HepG2 (cell line): ENCODE measurements around the gene KIF13A. TPM values are rescaled to one million over a fixed set of nuclear protein-coding genes. Genes with fewer than 3 reads are reported as not detected.
A peak's percentile ranks its signal among the peaks of the same experiment; 100 is the strongest.

Experiments used
- ADNP ChIP-seq: sonication (generic); formaldehyde crosslinking; IDR thresholded peaks from 2 replicates; pipeline ENCODE4 v1.4.0; 2020; ENCODE audit warnings: missing genetic modification reagents
- CCDC6 ChIP-seq: sonication (generic); formaldehyde crosslinking; IDR thresholded peaks from 2 replicates; pipeline ENCODE4 v1.8.1; 2022; ENCODE audit warnings: mild to moderate bottlenecking, missing genetic modification reagents, moderate library complexity
- GABPA ChIP-seq, 2 experiments: IDR thresholded peaks; 2 replicates each; pipeline ENCODE4 v1.6.1; 2011 to 2016; ENCODE audit warnings: low read depth in 2 of 2, low read length in 1 of 2, missing biosample characterization in 1 of 2, missing genetic modification characterization in 1 of 2
- IKZF4 ChIP-seq: sonication (generic); formaldehyde crosslinking; IDR thresholded peaks from 2 replicates; pipeline ENCODE4 v1.5.1; 2020; ENCODE audit warnings: borderline replicate concordance, mild to moderate bottlenecking, low read depth, missing genetic modification reagents; ENCODE audit errors: not compliant biosample characterization
- MIER3 ChIP-seq: IDR thresholded peaks from 2 replicates; pipeline ENCODE4 v1.6.1; 2016; ENCODE audit warnings: missing compliant biosample characterization, borderline replicate concordance
- SALL1 ChIP-seq: sonication (generic); formaldehyde crosslinking; IDR thresholded peaks from 2 replicates; pipeline ENCODE4 v1.8.0; 2022; ENCODE audit warnings: mild to moderate bottlenecking, missing genetic modification reagents
- SMARCC2 ChIP-seq: fragments of 450-650 bp; IDR thresholded peaks from 2 replicates; pipeline ENCODE4 v1.6.1; 2017; ENCODE audit warnings: antibody characterized with exemption, mild to moderate bottlenecking
- SOX6 ChIP-seq, 2 experiments: fragments of 450-650 bp in 1 of 2; sonication (generic) in 1 of 2; formaldehyde crosslinking in 1 of 2; IDR thresholded peaks; 2 replicates each; pipeline versions ENCODE4 v1.4.0 to v1.6.1; 2017 to 2020; ENCODE audit warnings: antibody characterized with exemption in 1 of 2, mild to moderate bottlenecking in 1 of 2, missing genetic modification reagents in 1 of 2
- SP140L ChIP-seq: sonication (generic); formaldehyde crosslinking; IDR thresholded peaks from 2 replicates; pipeline ENCODE4 v1.4.0; 2020; ENCODE audit warnings: missing genetic modification reagents, borderline replicate concordance
- SRSF4 ChIP-seq: fragments of 200-400 bp; formaldehyde crosslinking; IDR thresholded peaks from one replicate; pipeline ENCODE4 v1.6.1; 2018; ENCODE audit warnings: mild to moderate bottlenecking, low read depth, low read length, moderate library complexity; ENCODE audit not compliant: poor library complexity, severe bottlenecking
- TBP ChIP-seq: sonication (generic); formaldehyde crosslinking; IDR thresholded peaks from 2 replicates; pipeline ENCODE4 v1.5.0; 2020; ENCODE audit warnings: missing genetic modification reagents
- ZBTB3 ChIP-seq: sonication (generic); formaldehyde crosslinking; IDR thresholded peaks from 2 replicates; pipeline ENCODE4 v1.4.0; 2020; ENCODE audit warnings: low read depth, mild to moderate bottlenecking, moderate library complexity, missing genetic modification reagents, borderline replicate concordance
- ZNF205 ChIP-seq: IDR thresholded peaks from 2 replicates; pipeline ENCODE4 v1.6.1; 2018; ENCODE audit warnings: missing biosample characterization, missing genetic modification reagents
- ZNF550 ChIP-seq: sonication (generic); formaldehyde crosslinking; IDR thresholded peaks from 2 replicates; pipeline ENCODE4 v1.4.0; 2020; ENCODE audit warnings: mild to moderate bottlenecking, missing genetic modification reagents, borderline replicate concordance
- ZNF609 ChIP-seq: sonication (generic); formaldehyde crosslinking; IDR thresholded peaks from 2 replicates; pipeline ENCODE4 v1.4.0; 2020; ENCODE audit warnings: mild to moderate bottlenecking, missing genetic modification reagents, borderline replicate concordance
- ZNF616 ChIP-seq: sonication (generic); formaldehyde crosslinking; IDR thresholded peaks from 2 replicates; pipeline ENCODE4 v1.5.0; 2020; ENCODE audit warnings: low read depth, mild to moderate bottlenecking, missing genetic modification reagents
- ZNF749 ChIP-seq: sonication (generic); formaldehyde crosslinking; IDR thresholded peaks from 2 replicates; pipeline ENCODE4 v1.8.0; 2022; ENCODE audit warnings: mild to moderate bottlenecking, missing genetic modification reagents, moderate library complexity, borderline replicate concordance
- ZSCAN20 ChIP-seq: sonication (generic); formaldehyde crosslinking; IDR thresholded peaks from 2 replicates; pipeline ENCODE4 v1.4.0; 2020; ENCODE audit warnings: missing genetic modification reagents, mild to moderate bottlenecking, borderline replicate concordance
- ZSCAN30 ChIP-seq: sonication (generic); formaldehyde crosslinking; IDR thresholded peaks from 2 replicates; pipeline ENCODE4 v1.5.0; 2020; ENCODE audit warnings: mild to moderate bottlenecking, missing genetic modification reagents
- polyA plus RNA-seq, 8 experiments: library from polyadenylated mRNA; depleted of rRNA in 3 of 8; stranded (reverse) in 7 of 8; unstranded in 1 of 8; fragments of >200 nt; fragmentation: Illumina TruSeq in 4 of 8; extraction: Trizol in 4 of 8; gene quantifications; 2 replicates each; pipeline versions ENCODE4 v1.2.1 to v1.2.3, GENCODE V29; 2011 to 2016; ENCODE audit warnings: low read depth in 4 of 8, missing spikeins in 1 of 8, mixed read lengths in 1 of 8; ENCODE audit not compliant: insufficient read depth in 1 of 8
- total RNA-seq, 5 experiments: library from RNA; depleted of rRNA; stranded (reverse); fragments of >200 nt; fragmentation: Illumina TruSeq; extraction: Trizol; gene quantifications; 2 replicates each; pipeline ENCODE4 v1.2.3, GENCODE V29; 2016; ENCODE audit warnings: low read depth in 1 of 5
- TF ChIP-seq, protein P1 (sequence below): sonication (generic); formaldehyde crosslinking; IDR thresholded peaks from 2 replicates; pipeline ENCODE4 v1.5.0; 2020; ENCODE audit warnings: missing genetic modification reagents

Gene KIF13A
- total and polyA plus RNA-seq, 2 of the 13 experiments (the other 11 are each of a cell fraction or from before 2014, with no cell fraction given), result 21.1 to 37.2 TPM

DNA sequence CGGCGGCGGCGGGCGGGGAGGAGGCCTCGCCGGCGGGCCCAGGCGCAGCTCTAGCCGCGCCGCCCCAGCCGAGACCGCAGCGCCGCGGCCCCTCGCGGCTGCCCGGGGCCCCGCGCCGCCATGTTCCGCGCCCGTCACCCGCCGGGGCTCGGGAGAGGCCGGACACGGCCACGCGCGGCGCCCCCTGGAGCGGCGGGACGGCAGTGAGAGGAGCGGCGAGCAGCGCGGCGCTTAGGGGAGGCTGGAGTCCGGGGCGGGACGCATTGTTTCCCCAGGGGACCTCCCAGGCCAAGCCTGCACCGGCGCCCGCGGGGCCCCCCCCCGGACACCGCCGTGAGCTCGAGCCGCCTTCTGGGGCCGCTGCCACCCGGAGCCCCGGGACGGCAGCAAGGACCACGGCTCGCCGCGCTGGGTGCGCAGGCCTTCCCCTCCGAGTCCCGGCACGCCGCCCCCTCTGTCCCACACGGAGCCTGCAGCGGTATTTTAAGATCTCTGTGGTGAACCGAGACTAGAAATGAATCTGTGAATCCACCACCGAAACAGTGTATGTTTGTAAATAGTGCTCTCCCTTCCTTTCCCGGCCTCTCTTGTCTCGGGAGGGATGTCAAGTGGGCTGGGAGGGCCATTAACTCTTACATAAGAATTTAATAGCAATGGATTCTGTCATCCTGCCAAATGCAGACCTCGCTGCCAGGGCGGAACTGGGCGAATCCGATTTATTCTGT, 424 bp upstream of the KIF13A start (continued):
- TF ChIP-seq SOX6 (IDR thresholded peaks at IDR 0.05), result no peak
- peak; percentile 47; the same call in 1 of the 2 replicates for TF ChIP-seq SOX6 (CRISPR knock-in tag; IDR thresholded peaks at IDR 0.05)
- no peak for TF ChIP-seq SP140L (CRISPR knock-in tag)
- no peak for TF ChIP-seq TBP (CRISPR knock-in tag)
- TF ChIP-seq ZNF205 (CRISPR knock-in tag), result no peak
- 0 out of 2 replicates have a peak, but pooled peaks have one; percentile 11 for TF ChIP-seq ZSCAN20 (CRISPR knock-in tag)
- TF ChIP-seq ZNF609, result no peak
- no peak; the same call in 1 of the 2 replicates for TF ChIP-seq ZNF749 (CRISPR knock-in tag)
- no peak for TF ChIP-seq ZBTB3 (CRISPR knock-in tag)
- TF ChIP-seq ZSCAN30 (CRISPR knock-in tag), result no peak
- no peak for TF ChIP-seq SRSF4
- no peak for TF ChIP-seq ZNF616 (CRISPR knock-in tag)
- no peak; the same call in 1 of the 2 replicates for TF ChIP-seq CCDC6 (CRISPR knock-in tag)
- TF ChIP-seq, protein P1, sequence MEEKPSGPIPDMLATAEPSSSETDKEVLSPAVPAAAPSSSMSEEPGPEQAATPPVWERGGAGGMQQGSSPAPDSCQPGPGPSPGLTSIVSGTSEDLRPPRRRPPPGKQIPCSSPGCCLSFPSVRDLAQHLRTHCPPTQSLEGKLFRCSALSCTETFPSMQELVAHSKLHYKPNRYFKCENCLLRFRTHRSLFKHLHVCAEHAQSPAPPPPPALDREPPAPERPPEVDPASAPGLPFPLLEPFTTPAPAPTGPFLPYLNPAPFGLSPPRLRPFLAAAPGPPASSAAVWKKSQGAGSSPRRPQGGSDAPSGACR (CRISPR knock-in tag), result no peak
- TF ChIP-seq GABPA (IDR thresholded peaks at IDR 0.05; ENCODE audit: low read depth, low read length), result no peak
- TF ChIP-seq GABPA (CRISPR knock-in tag; IDR thresholded peaks at IDR 0.05; ENCODE audit: low read depth), result no peak
- no peak for TF ChIP-seq SMARCC2
- peak; percentile 73 for TF ChIP-seq SALL1 (CRISPR knock-in tag)
- TF ChIP-seq ADNP (CRISPR knock-in tag), result no peak
- no peak for TF ChIP-seq MIER3
- no peak for TF ChIP-seq IKZF4 (CRISPR knock-in tag)
- TF ChIP-seq ZNF550 (CRISPR knock-in tag), result no peak
